Measurements from ENCODE around the gene PAXX. TPM values are rescaled to one million over a fixed set of nuclear protein-coding genes. Genes with fewer than 3 reads are reported as not detected.

The PAXX gene
- total and polyA plus RNA-seq, 2 experiments from 2014 or later = 102 to 130 TPM

DNA sequence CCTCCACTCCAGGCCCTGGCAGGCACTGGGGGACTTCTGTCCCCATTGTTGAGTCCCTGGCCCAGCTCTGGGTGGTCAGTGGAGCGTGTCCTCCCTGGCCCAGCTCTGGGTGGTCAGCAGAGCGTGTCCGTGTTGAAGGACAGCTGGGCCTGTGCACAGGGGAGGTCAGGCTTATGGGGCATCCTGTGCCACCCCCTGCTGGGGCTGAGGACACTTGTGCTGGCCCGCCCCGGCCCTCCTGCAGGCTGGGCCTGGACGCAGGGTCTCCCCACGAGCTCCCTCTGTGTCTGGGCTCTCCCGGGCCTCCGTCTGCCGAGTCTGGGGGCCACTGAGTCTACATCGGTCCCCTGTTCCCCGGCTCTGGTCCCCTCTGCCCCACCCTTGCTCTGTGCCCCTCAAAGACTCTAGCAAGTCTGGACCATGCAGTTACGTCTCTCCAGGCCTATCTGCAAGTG, 15.6 kb downstream of the PAXX start:
- H3K27me3 ChIP-seq = no peaks in the 10 kb centered on the region
- no peak overlapping the region for H3K4me3 ChIP-seq
- no peak overlapping the region for H3K27ac ChIP-seq
- H3K36me3 ChIP-seq = peaks cover 3% of the 10 kb centered on the region
- no peaks in the 10 kb centered on the region for H3K4me1 ChIP-seq (ENCODE audit: low read depth)
- TF ChIP-seq, protein P1, sequence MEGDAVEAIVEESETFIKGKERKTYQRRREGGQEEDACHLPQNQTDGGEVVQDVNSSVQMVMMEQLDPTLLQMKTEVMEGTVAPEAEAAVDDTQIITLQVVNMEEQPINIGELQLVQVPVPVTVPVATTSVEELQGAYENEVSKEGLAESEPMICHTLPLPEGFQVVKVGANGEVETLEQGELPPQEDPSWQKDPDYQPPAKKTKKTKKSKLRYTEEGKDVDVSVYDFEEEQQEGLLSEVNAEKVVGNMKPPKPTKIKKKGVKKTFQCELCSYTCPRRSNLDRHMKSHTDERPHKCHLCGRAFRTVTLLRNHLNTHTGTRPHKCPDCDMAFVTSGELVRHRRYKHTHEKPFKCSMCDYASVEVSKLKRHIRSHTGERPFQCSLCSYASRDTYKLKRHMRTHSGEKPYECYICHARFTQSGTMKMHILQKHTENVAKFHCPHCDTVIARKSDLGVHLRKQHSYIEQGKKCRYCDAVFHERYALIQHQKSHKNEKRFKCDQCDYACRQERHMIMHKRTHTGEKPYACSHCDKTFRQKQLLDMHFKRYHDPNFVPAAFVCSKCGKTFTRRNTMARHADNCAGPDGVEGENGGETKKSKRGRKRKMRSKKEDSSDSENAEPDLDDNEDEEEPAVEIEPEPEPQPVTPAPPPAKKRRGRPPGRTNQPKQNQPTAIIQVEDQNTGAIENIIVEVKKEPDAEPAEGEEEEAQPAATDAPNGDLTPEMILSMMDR (IDR thresholded peaks at IDR 0.05; ENCODE audit: low read depth, low read length) = no peak
- no peaks in the 10 kb centered on the region for H3K9me3 ChIP-seq (ENCODE audit: low read depth)
- DNase-seq (ENCODE audit: low read depth in 1 of 2, low spot score in 1 of 2) = no peak

DNA sequence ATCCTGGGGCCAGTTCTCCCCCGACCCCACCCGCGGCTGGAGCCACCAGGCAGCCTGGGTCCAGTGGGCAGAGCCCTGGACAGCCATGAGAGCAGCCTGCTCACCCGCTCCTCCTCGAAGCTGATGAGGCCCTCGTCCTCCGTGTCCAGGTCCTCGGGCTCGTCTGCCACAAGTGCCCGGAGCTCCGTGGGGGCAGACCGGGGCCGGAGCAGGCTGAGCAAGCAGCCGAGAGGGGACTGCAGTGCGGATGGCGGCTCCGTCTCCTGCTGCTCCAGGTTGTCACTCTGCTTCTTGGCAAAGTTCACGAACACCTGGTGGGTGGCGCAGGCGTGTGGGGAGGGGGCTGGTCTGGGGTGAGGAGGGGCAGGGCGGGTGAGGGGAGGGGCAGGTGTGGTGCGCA, 16.1 kb downstream of the PAXX start:
- TF ChIP-seq, protein P1 (IDR thresholded peaks at IDR 0.05; ENCODE audit: low read depth, low read length) = no peak
- no peaks in the 10 kb centered on the region for H3K9me3 ChIP-seq (ENCODE audit: low read depth)

DNA sequence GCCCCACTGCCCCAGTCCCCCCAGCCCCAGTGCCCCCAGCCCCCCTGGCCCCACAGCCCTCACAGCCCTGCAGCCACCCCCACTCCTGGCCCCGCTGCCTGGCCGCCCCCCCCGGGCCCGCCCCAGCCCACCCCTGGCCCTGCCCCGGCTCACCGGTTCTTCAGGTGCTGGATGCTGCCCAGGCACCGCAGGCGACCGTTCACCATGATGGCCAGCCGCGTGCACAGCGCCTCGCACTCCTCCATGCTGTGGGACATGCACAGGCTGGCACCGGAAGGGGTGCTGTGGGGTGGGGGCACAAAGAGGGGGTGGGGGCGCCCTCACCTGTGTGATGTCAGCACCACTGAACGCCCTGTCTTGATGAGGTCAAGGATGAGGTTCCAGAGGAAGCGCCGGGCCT, 17.0 kb downstream of the PAXX start:
- no peaks in the 10 kb centered on the region for H3K9me3 ChIP-seq (ENCODE audit: low read depth)
- no peak for DNase-seq (ENCODE audit: low read depth in 1 of 2, low spot score in 1 of 2)
- H3K4me1 ChIP-seq (ENCODE audit: low read depth) = no peaks in the 10 kb centered on the region
- H3K36me3 ChIP-seq = peaks cover 3% of the 10 kb centered on the region
- no peaks in the 10 kb centered on the region for H3K27me3 ChIP-seq
- TF ChIP-seq, protein P1 (IDR thresholded peaks at IDR 0.05; ENCODE audit: low read depth, low read length) = no peak
- H3K27ac ChIP-seq = no peak overlapping the region
- no peak overlapping the region for H3K4me3 ChIP-seq

More for the DNA sequence above, 16.1 kb downstream of the PAXX start:
- H3K27ac ChIP-seq = no peak overlapping the region
- peaks cover 3% of the 10 kb centered on the region for H3K36me3 ChIP-seq
- H3K4me3 ChIP-seq = no peak overlapping the region
- H3K27me3 ChIP-seq = no peaks in the 10 kb centered on the region
- no peak for DNase-seq (ENCODE audit: low read depth in 1 of 2, low spot score in 1 of 2)
- H3K4me1 ChIP-seq (ENCODE audit: low read depth) = no peaks in the 10 kb centered on the region

DNA sequence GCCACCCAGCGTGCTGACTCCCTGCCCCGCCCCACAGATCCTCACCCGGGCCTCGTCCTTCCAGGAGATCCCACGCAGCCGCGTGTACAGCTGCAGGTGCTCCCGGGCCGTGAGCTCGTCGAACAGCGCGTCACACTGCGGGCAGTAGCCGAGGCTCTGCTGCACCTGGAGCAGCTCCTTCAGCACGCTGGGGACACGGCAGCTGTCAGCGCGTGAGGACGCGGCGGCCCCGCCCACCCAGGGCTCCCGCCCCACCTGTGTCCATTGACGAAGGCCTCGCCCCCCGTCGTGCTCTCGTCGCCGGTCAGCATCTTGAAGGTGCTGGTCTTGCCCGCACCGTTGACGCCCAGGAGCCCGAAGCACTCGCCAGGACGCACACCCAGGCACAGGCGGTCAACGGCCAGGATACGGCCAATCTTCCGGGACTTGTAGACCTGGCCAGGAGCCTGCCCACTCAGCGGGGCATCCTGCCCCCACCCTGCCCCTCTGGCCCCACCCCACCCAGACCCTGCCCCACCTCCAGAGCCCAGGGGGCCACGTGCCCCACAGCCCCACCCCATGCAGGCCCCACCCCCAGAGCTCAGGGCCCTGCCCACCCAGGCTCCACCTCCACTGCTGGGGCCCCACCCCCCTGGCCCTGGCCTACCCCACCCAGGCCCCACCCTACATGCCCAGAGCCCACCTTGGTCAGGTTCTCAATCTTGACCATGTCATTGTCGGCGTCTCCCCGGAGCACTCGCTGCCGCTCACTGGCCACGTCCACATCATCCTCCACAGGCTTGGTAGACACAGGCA, 17.9 kb downstream of the PAXX start:
- Histone ChIP-seq H3K9me3 (ENCODE audit: low read depth) (no peaks in the 10 kb centered on the region), H3K27ac (no peak overlapping the region), H3K4me3 (no peak overlapping the region), H3K36me3 (peaks cover 3% of the 10 kb centered on the region), H3K27me3 (no peaks in the 10 kb centered on the region), H3K4me1 (ENCODE audit: low read depth) (no peaks in the 10 kb centered on the region)
- DNase-seq (ENCODE audit: low read depth in 1 of 2, low spot score in 1 of 2) = no peak
- TF ChIP-seq, protein P1 (IDR thresholded peaks at IDR 0.05; ENCODE audit: low read depth, low read length) = no peak

DNA sequence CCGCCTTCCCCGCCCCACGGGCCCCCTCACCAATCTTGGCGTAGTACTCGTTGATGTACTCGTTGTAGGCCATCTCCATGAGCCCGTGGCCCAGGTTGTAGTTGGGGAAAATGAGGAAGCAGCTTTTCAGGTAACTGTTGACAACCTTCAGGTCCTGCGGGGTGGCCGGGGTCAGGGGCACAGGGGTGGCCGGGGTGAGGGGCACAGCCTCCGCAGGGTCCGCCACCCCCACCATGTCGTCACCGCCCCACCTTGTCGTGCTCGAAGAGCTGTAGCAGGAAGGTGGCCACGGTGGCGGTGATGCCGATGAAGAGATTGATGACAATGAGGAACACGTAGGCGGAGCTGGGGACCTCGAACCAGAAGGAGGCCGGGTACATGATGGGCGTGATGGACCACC, 18.9 kb downstream of the PAXX start:
- Histone ChIP-seq H3K4me1 (ENCODE audit: low read depth) (no peaks in the 10 kb centered on the region), H3K27me3 (no peaks in the 10 kb centered on the region), H3K27ac (no peak overlapping the region), H3K36me3 (peaks cover 11% of the 10 kb centered on the region), H3K4me3 (no peak overlapping the region), H3K9me3 (ENCODE audit: low read depth) (no peaks in the 10 kb centered on the region)
- DNase-seq (ENCODE audit: low read depth in 1 of 2, low spot score in 1 of 2) = no peak
- TF ChIP-seq, protein P1 (IDR thresholded peaks at IDR 0.05; ENCODE audit: low read depth, low read length) = no peak

All from cardiac muscle cell (in vitro differentiated cells and primary cell).